ENCODE measurements around the gene IL4. TPM values are rescaled to one million over a fixed set of nuclear protein-coding genes. Genes with fewer than 3 reads are reported as not detected.

Gene IL4
- total and polyA plus RNA-seq, 2 of the 13 experiments (the other 11 are each of a cell fraction or from before 2014, with no cell fraction given), result not detected

DNA sequence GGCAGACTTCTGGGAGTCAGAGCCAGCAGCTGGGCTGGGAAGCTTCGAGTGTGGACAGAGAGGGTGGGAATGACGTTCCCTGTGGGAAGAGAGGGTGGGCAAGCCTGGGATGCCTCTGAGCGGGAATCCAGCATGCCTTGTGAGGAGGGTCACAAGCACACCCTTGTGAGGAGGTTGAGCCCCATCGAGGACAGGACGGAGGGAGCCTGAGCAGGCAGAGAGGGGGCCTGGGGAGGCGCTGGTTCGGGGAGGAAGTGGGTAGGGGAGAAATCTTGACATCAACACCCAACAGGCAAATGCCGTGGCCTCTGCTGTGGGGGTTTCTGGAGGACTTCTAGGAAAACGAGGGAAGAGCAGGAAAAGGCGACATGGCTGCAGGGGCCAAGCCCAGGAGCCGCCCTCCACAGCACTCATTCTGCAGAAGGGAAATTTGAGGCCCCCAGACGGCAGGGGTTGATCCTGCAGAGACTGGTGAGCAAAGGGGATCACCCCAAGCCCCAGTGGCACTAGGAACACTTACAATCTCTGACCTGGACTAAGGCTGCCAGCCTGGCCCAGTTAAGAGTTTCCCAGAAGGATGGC is 16.9 kb upstream of the IL4 start:
- no peak overlapping the region for H3K4me2 ChIP-seq (ENCODE audit: low read depth, low read length)
- in situ Hi-C loops (cut with HindIII; ENCODE audit: extremely low pct_ligation_motif_present, low pct_unique_long_range_greater_than_20kb), result loop anchor here (25.0 kb wide), 1 partner anchor 270 kb away; no protein-coding TSS in a partner anchor
- ATAC-seq, result no peak

DNA sequence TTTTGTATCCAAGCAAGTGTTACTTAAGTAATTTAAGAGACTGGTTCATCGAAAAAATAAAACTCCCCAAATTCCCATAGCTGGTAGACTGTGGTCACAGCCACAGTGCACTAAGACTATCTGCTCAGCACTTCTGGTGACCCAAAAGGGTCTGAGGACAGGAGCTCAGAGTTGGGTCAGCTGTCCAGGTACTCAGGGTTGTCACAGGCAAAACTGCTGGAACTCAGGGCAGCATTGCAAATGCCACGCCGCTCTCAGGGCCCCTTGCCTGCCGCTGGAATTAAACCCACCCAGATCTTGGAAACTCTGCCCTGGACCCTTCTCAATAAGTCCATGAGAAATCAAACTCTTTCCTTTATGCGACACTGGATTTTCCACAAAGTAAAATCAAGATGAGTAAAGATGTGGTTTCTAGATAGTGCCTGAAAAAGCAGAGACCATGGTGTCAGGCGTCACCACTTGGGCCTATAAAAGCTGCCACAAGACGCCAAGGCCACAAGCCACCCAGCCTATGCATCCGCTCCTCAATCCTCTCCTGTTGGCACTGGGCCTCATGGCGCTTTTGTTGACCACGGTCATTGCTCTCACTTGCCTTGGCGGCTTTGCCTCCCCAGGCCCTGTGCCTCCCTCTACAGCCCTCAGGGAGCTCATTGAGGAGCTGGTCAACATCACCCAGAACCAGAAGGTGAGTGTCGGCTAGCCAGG is 16.0 kb upstream of the IL4 start, which contains the start of gene IL13:
Gene IL13 (plus strand): TSS at position 498 of the 705 bp plus-strand sequence. CDS start 14 bp downstream, at position 512.
- Histone ChIP-seq H3K27ac (ENCODE audit: extremely low read length, insufficient read depth, low read length) (no peak within 1 kb of the TSS), H3K4me1 (ENCODE audit: insufficient read depth, low read length) (peaks cover 45% of the 10 kb centered on the region), H2AFZ (ENCODE audit: low read length) (no peak within 1 kb of the TSS), H3K79me2 (ENCODE audit: insufficient read depth, low read length) (no peaks in the 10 kb centered on the region), H3K9me3 (ENCODE audit: low read length) (no peaks in the 10 kb centered on the region), H3K9ac (ENCODE audit: insufficient read depth, low read depth, low read length) (no peak within 1 kb of the TSS), H3K4me3 (replicated peaks in 1 of 3; ENCODE audit: insufficient read depth in 1 of 3, low read depth in 2 of 3, low read length in 3 of 3) (no peak within 1 kb of the TSS), H3K27me3 (ENCODE audit: control insufficient read depth in 1 of 2, insufficient read depth in 2 of 2, low read length in 2 of 2) (peaks cover 1 to 5% of the 10 kb centered on the region in 2 experiments; a peak in 2 of 5 replicates), H3K4me2 (ENCODE audit: low read depth, low read length) (peak within 1 kb of the TSS; percentile 51), H4K20me1 (ENCODE audit: insufficient read depth, low read length) (no peaks in the 10 kb centered on the region), H3K36me3 (replicated peaks in 1 of 2; ENCODE audit: control insufficient read depth in 1 of 2, insufficient read depth in 2 of 2, low read length in 2 of 2) (no peaks in the 10 kb centered on the region)
- CTCF ChIA-PET (ENCODE audit: low intra/inter-chr PET ratio, low total read pairs), result no interaction called here
- DNase-seq (ENCODE audit: low spot score) (no peak), ATAC-seq (no peak), FAIRE-seq (no peak)
- intact Hi-C loops (cut with micrococcal nuclease; ENCODE audit: unreplicated experiment) (no loop called here), in situ Hi-C loops (cut with HindIII; ENCODE audit: extremely low pct_ligation_motif_present, low pct_unique_long_range_greater_than_20kb) (loop anchor here (25.0 kb wide), 1 partner anchor 271 kb away; no protein-coding TSS in a partner anchor)
- TF ChIP-seq EP300 (IDR thresholded peaks at IDR 0.05; ENCODE audit: low read depth in 2 of 2, low read length in 2 of 2) (no peak), EP300 (CRISPR knock-in tag; IDR thresholded peaks at IDR 0.05; ENCODE audit: borderline replicate concordance) (no peak), ZSCAN21 (CRISPR knock-in tag; IDR thresholded peaks at IDR 0.05; ENCODE audit: borderline replicate concordance) (no peak)
- TF ChIP-seq, protein P1, sequence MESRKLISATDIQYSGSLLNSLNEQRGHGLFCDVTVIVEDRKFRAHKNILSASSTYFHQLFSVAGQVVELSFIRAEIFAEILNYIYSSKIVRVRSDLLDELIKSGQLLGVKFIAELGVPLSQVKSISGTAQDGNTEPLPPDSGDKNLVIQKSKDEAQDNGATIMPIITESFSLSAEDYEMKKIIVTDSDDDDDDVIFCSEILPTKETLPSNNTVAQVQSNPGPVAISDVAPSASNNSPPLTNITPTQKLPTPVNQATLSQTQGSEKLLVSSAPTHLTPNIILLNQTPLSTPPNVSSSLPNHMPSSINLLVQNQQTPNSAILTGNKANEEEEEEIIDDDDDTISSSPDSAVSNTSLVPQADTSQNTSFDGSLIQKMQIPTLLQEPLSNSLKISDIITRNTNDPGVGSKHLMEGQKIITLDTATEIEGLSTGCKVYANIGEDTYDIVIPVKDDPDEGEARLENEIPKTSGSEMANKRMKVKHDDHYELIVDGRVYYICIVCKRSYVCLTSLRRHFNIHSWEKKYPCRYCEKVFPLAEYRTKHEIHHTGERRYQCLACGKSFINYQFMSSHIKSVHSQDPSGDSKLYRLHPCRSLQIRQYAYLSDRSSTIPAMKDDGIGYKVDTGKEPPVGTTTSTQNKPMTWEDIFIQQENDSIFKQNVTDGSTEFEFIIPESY (CRISPR knock-in tag; IDR thresholded peaks at IDR 0.05), result peak; percentile 51; the same call in 1 of the 2 replicates
- no TSS peak for BruUV-seq (replicated peaks)
- WGBS (ENCODE audit: low lambda C conversion rate), result 66% methylated on average over 9 of the region's 12 CpGs
- POLR2A ChIA-PET, result no interaction called here

More for the DNA sequence above, 16.9 kb upstream of the IL4 start:
- H3K4me1 ChIP-seq (ENCODE audit: insufficient read depth, low read length), result peaks cover 35% of the 10 kb centered on the region
- no peak overlapping the region for H3K27ac ChIP-seq (ENCODE audit: extremely low read length, insufficient read depth, low read length)
- CTCF ChIA-PET (ENCODE audit: low intra/inter-chr PET ratio, low total read pairs), result no interaction called here
- H4K20me1 ChIP-seq (ENCODE audit: insufficient read depth, low read length), result no peaks in the 10 kb centered on the region
- no peaks in the 10 kb centered on the region for H3K79me2 ChIP-seq (ENCODE audit: insufficient read depth, low read length)
- no peak overlapping the region for H3K9ac ChIP-seq (ENCODE audit: insufficient read depth, low read depth, low read length)
- no peaks in the 10 kb centered on the region for H3K36me3 ChIP-seq (replicated peaks in 1 of 2; ENCODE audit: control insufficient read depth in 1 of 2, insufficient read depth in 2 of 2, low read length in 2 of 2)
- POLR2A ChIA-PET, result no interaction called here
- TF ChIP-seq, protein P2, sequence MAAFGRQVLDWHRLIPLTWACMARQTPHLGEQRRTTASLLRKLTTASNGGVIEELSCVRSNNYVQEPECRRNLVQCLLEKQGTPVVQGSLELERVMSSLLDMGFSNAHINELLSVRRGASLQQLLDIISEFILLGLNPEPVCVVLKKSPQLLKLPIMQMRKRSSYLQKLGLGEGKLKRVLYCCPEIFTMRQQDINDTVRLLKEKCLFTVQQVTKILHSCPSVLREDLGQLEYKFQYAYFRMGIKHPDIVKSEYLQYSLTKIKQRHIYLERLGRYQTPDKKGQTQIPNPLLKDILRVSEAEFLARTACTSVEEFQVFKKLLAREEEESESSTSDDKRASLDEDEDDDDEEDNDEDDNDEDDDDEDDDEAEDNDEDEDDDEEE (CRISPR knock-in tag; IDR thresholded peaks at IDR 0.05), result no peak
- TF ChIP-seq SIN3B (IDR thresholded peaks at IDR 0.05; ENCODE audit: low read length) (no peak), ZFP36L1 (CRISPR knock-in tag; IDR thresholded peaks at IDR 0.05) (no peak)
- FAIRE-seq, result no peak
- DNase-seq (ENCODE audit: low spot score), result no peak
- WGBS (ENCODE audit: low lambda C conversion rate), result 66% methylated on average over 12 of the region's 12 CpGs
- H3K4me3 ChIP-seq (replicated peaks in 1 of 3; ENCODE audit: insufficient read depth in 1 of 3, low read depth in 2 of 3, low read length in 3 of 3), result no peak overlapping the region
- H3K9me3 ChIP-seq (ENCODE audit: low read length), result no peaks in the 10 kb centered on the region
- intact Hi-C loops (cut with micrococcal nuclease; ENCODE audit: unreplicated experiment), result no loop called here
- peaks cover 1 to 5% of the 10 kb centered on the region in 2 experiments; a peak in 2 of 5 replicates for H3K27me3 ChIP-seq (ENCODE audit: control insufficient read depth in 1 of 2, insufficient read depth in 2 of 2, low read length in 2 of 2)
- H2AFZ ChIP-seq (ENCODE audit: low read length), result no peak overlapping the region
- BruUV-seq (replicated peaks), result no TSS peak

Data from HepG2 (cell line).